CD4-positive, alpha-beta T cell treated with Interleukin-1 beta for 1 hour (primary cell): ENCODE measurements around the gene NPY.

Experiments used
- DNase-seq, 2 donors: peaks; one replicate each; pipeline ENCODE4 v3.0.0-alpha.2; 2020 to 2022

Gene NPY

DNA sequence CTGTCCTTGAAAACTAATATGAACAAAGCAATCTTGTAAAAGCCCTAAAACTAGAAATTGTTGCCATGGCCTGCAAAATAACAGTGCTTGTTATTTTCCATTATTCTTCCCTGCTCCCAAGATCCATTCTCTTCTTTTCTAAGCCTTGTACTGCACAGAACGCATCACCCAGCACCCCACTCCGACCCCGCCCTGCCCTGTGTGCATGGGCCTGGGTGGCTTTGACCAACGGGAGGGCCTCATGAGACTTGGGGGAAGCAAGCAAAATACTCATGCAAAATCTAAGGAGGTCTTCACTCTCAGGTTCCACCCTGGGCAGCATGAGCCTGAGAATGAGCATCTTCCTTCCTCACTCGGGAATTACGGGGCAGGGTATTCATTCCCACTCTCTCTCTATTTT is 32.4 kb downstream of the NPY start:
- DNase-seq, result no peak

DNA sequence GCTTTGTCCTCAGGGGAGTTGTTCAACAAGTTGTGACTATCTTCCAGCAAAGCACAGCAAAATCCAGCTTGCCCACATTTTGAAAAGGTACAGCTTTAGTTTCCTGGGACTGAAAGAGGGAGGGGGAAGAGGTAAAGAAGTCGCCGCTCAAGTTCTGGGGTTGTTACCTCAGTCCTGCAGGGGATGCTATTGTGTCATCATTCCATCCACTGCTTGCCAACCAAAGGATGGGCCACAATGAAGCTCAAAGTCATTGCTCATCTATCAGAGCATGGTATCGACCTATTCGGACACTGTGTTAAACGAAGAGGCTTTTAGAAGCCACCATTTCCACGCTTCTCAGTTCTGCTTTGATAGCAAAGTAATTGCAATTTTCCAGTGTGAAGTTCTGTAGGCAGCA is 34.3 kb downstream of the NPY start:
- DNase-seq, result no peak

DNA sequence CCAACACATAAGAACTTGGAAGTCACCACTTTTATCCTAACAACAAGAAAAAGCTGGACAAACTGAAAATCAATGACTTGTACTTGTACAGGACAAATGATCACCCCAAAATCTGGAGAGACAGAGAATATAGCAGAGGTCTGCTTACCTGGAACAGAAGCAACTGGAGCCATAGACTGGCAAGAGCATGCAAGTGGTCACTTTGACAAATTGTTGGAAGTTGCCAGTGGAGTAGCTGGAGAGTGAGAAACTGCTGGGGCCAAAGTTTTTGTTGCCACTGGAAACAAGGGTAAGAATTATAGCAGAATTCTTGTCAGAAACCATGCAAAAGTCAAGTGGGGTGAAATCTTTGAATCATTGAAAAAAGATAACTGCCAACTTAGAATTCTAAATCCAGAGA is 35.2 kb downstream of the NPY start:
- no peak for DNase-seq

DNA sequence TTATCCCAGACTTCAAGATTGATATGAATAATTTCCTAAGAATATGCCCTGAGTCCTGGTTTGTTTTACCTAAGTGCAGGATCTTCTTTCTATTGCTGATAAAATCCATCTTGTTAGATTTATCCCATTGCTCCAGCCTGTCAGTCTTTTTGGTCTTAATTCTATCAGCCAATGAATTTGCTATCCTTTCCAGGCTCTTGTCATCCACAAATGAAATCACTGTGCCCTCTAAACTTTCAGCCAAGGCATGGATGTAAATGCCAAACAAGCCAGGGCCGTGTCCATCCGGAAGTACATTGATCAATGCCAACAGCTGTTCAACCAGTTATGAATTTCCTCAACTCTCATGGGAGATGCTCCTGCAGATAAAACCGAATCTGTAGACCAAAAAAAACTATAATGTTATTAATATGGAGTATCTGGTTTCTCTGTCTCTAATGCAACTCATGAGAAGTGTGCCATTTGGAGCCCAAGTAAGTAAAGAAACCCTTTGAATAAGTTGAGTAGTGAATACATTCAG is 40.0 kb downstream of the NPY start:
- no peak for DNase-seq

DNA sequence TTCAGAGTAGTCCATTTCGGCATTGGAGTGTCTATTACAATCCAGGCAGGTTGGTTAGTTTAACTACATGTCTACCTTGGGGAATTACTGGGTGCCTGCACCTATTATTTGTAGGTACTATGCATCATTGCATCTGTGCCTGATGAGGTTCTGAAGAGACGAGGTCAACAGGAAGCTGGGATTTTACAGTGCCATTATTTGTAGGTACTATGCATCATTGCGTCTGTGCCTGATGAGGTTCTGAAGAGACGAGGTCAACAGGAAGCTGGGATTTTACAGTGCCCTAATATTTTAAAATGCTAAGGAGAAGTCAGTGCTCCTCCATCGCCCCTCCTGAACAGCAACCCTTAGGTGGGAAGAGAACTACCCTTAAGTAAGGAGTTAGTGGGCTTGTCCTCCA is 41.7 kb downstream of the NPY start:
- no peak for DNase-seq

DNA sequence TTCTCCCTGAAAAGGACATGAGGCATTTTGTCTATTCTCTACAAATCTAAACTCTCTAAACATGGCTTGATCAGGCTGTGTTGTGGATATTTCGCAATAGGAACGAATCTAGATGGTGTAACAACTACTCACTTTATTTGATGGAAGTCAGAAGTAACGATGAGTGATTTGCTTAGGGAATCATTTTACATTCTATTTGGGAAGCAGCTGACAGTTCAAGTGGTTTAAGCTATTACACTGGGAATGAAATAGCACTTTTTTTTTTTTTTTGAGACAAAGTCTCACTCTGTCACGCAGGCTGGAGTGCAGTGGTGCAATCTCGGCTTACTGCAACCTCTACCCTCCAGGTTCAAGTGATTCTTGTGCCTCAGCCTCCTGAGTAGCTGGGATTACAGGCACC is 44.1 kb downstream of the NPY start:
- no peak for DNase-seq

DNA sequence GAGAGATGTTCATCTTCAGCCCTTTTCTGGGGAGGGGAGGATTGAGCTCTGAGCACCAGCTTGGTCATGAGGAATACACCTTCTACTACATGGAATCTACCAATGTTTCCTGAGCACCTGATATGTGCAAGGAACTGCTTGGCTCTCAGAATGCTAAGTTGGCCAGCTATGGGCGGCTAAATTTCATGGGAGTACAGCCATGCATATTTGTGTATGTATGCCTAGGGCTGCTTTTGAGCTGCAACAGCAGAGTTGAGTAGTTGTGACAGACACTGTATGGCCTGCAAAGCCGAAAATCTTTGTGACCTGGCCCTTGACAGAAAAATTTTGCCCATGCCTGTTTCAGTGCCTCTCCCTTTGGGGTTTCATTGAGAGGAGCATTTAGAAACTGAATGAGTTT is 44.9 kb downstream of the NPY start:
- no peak for DNase-seq

DNA sequence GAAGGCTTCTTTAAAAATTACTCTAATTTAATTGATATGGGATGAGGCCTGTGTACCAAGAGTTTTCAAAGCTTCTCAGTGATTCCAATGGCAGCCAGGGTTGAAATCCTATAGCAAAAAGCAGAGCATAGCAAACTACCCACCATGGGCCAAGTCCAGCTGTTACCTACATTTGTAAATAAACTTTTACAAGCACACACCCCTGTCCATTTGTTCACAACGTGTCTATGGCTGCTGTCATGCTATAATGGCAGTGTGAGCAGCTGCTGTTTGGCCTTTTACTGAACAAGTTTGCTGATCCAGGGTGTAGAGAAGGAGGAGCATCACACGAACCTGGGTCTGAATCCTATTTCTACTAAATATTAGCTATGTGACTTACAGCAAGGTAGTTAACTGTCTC is 50.0 kb downstream of the NPY start:
- no peak for DNase-seq

DNA sequence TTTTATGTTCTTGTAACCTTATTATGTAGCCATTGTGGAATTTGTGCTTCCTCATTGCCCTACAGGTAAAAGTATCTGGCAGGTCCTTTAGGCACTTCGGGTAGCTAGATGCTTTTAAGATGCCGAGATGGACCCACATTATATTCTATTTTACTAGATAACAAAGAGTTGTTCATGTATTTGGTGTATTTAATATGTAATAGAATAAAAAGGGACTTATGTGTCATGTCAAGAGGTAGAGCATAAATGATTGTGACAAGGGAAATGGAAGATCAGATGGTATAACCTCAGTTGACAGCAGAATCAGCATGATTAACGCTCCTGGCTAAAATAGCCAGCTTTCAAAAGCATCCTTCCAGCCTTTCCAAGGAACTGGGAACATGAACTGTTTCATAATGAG is 50.6 kb downstream of the NPY start:
- no peak for DNase-seq

DNA sequence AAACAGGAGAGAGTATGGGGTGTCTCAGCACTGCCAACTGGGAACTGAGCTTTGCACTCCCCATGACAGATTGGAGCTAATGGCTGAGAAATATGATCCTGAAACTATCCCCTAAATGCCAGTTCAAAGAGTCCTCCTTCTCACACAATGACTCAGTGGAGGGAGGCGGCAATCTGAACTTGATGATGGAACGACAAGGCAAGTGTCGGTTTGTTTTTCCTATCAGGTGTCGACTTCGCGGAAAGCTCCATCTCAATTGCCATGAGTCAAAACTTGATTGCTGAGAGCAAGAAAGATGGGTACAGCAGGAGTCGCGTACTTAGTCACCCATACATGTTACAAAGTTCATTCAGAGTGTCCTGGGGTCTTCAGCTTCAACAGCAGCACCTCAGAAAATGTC is 52.5 kb downstream of the NPY start:
- DNase-seq, result no peak

DNA sequence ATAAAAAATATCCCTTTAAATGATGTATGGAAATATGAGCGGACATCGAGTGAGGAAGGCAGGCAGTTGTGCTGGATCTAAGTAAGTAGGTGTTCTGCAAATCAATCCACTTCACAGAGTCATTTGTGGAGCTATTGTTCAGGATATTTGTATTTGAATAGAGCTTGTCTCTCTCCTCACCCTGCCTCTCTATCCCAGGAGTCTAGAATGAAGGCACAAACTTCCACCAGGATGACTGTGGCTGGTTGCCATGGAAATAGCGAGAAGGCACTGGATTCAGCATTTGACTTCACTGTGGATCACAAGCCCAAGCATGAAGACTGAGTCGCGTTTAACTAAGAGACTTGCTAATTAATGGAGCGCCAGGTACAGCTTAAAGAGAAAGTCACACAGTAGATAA is 53.2 kb downstream of the NPY start:
- no peak for DNase-seq

DNA sequence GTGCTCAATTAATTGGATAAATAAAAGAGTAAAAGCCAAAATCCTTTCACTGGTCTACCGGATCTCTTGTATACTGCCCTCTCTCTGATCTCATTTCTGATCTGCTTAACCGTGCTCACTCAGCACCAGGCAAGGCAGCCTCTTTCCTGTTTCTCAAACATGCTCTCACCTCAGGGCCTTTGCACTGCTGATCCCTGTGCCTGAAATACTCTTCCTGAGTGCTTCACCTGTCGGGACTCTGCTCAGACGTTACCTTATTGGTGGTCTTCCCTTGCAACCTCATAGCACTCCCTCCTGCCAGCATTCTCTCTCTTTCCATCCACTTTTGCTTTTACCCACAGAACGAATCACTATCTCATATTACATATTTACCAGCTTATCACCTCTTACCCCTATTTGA is 55.6 kb downstream of the NPY start:
- DNase-seq, result no peak

DNA sequence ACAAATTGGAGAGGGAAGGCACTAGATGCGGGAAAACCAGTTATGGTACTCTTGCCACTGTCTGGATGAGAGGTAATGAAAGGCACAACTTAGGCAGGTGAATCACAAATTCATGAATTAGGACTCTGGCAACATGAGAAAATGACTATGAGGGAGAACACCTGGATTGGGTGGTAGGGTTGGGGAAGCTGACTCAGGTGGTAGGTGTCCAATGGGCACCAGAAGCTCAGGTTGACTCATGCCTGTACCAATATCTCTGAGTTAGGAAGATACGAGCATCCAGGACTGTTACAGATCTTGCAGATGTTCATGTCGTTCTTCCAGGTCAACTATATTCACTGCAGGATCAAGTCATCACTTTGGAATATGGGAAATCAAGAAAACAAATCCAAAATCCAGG is 56.7 kb downstream of the NPY start:
- DNase-seq, result no peak
